Activated CD8-positive, alpha-beta T cell treated with anti-CD3 and anti-CD28 coated beads for 36 hours (primary cell): ENCODE results near the gene AGAP1. TPM values are rescaled to one million over a fixed set of nuclear protein-coding genes. Genes with fewer than 3 reads are reported as not detected.

ENCODE experiments used
- ATAC-seq: fragments of 200-7000 bp; cut with Tn5 transposase; one replicate; pipeline ENCODE4 v1.10.0; 2021; ENCODE audit warnings: mild to moderate bottlenecking, moderate library complexity
- CTCF ChIA-PET: fragments of 350-600 bp; sonication (Branson Sonifier 250); formaldehyde crosslinking; loops from one replicate; lab custom pipeline; 2021; ENCODE audit warnings: antibody characterized with exemption; lab: Charles Lee
- POLR2A ChIA-PET: fragments of 350-600 bp; sonication (Branson Sonifier 250); formaldehyde crosslinking; loops from one replicate; lab custom pipeline; 2021; ENCODE audit warnings: antibody characterized with exemption; lab: Charles Lee
- DNase-seq: peaks from one replicate; pipeline ENCODE4 v3.0.0-alpha.2; 2020
- H3K27ac Mint-ChIP-seq: one replicate; pipeline ENCODE4 v1.8.0; 2021; ENCODE audit warnings: mild to moderate bottlenecking, mixed read lengths
- H3K27me3 Mint-ChIP-seq: one replicate; pipeline ENCODE4 v1.8.0; 2021; ENCODE audit warnings: mixed read lengths
- H3K36me3 Mint-ChIP-seq: one replicate; pipeline ENCODE4 v1.8.0; 2021; ENCODE audit warnings: low read depth, mixed read lengths
- H3K4me1 Mint-ChIP-seq: one replicate; pipeline ENCODE4 v1.8.0; 2021; ENCODE audit warnings: low read depth, mixed read lengths
- H3K4me3 Mint-ChIP-seq: one replicate; pipeline ENCODE4 v1.8.0; 2021; ENCODE audit warnings: mild to moderate bottlenecking, moderate library complexity, mixed read lengths
- H3K9me3 Mint-ChIP-seq: one replicate; pipeline ENCODE4 v1.8.0; 2021; ENCODE audit warnings: mixed read lengths
- CTCF ChIP-seq: fragments of 200-600 bp; IDR thresholded peaks from one replicate; pipeline ENCODE4 v1.8.0; 2022; ENCODE audit warnings: antibody characterized with exemption, mild to moderate bottlenecking
- intact Hi-C: fragments of 100-400 bp; cut with micrococcal nuclease; formaldehyde crosslinking; loops from one replicate; pipeline ENCODE4 v1.10.0; 2022
- total RNA-seq, 2 experiments: library from RNA; stranded (reverse); gene quantifications; one replicate each; pipeline ENCODE4 v1.2.3, GENCODE V29; 2021

The AGAP1 gene
- total RNA-seq, 2 experiments from 2014 or later = 2.5 to 2.9 TPM

- TF ChIP-seq CTCF = no peak
- no peak for DNase-seq
- H3K4me1 Mint-ChIP-seq = no peaks in the 10 kb centered on the region
- H3K27me3 Mint-ChIP-seq = no peaks in the 10 kb centered on the region
- ChIA-PET POLR2A (no interaction called here), CTCF (no interaction called here)
- ATAC-seq = no peak
- H3K36me3 Mint-ChIP-seq = no peaks in the 10 kb centered on the region
- no peaks in the 10 kb centered on the region for H3K9me3 Mint-ChIP-seq
- no peak overlapping the region for H3K4me3 Mint-ChIP-seq
- intact Hi-C loops = no loop called here
- no peak overlapping the region for H3K27ac Mint-ChIP-seq
These were observed 41.0 kb downstream of the AGAP1 start for GRCh38 chr2:235534678-235535422.

- no peak overlapping the region for H3K4me3 Mint-ChIP-seq
- no peak for ATAC-seq
- no peak overlapping the region for H3K27ac Mint-ChIP-seq
- ChIA-PET POLR2A (no interaction called here), CTCF (no interaction called here)
- intact Hi-C loops = no loop called here
- H3K9me3 Mint-ChIP-seq = no peaks in the 10 kb centered on the region
- H3K36me3 Mint-ChIP-seq = no peaks in the 10 kb centered on the region
- no peaks in the 10 kb centered on the region for H3K4me1 Mint-ChIP-seq
- DNase-seq = no peak
- no peak for TF ChIP-seq CTCF
- H3K27me3 Mint-ChIP-seq = no peaks in the 10 kb centered on the region
These were observed 41.7 kb downstream of the AGAP1 start for GRCh38 chr2:235535423-235536130.

- Mint-ChIP-seq H3K9me3 (no peaks in the 10 kb centered on the region), H3K4me1 (no peaks in the 10 kb centered on the region), H3K36me3 (no peaks in the 10 kb centered on the region), H3K27ac (no peak overlapping the region), H3K27me3 (no peaks in the 10 kb centered on the region), H3K4me3 (no peak overlapping the region)
- no peak for ATAC-seq
- ChIA-PET POLR2A (no interaction called here), CTCF (no interaction called here)
- no peak for TF ChIP-seq CTCF
- no peak for DNase-seq
- intact Hi-C loops = no loop called here
These were observed 42.9 kb downstream of the AGAP1 start for GRCh38 chr2:235536711-235537110.

- ATAC-seq = no peak
- H3K9me3 Mint-ChIP-seq = no peaks in the 10 kb centered on the region
- H3K27me3 Mint-ChIP-seq = no peaks in the 10 kb centered on the region
- ChIA-PET POLR2A (no interaction called here), CTCF (no interaction called here)
- no peak overlapping the region for H3K27ac Mint-ChIP-seq
- intact Hi-C loops = no loop called here
- no peak for TF ChIP-seq CTCF
- H3K4me3 Mint-ChIP-seq = no peak overlapping the region
- H3K36me3 Mint-ChIP-seq = no peaks in the 10 kb centered on the region
- H3K4me1 Mint-ChIP-seq = no peaks in the 10 kb centered on the region
- no peak for DNase-seq
These were observed 43.3 kb downstream of the AGAP1 start for GRCh38 chr2:235537186-235537585.

- intact Hi-C loops = no loop called here
- POLR2A ChIA-PET = no interaction called here
These were observed 43.7 kb downstream of the AGAP1 start for GRCh38 chr2:235537587-235537986.

More at GRCh38 chr2:235537587-235537986, 43.7 kb downstream of the AGAP1 start:
- DNase-seq = no peak
- Mint-ChIP-seq H3K36me3 (no peaks in the 10 kb centered on the region), H3K27me3 (no peaks in the 10 kb centered on the region), H3K27ac (no peak overlapping the region), H3K4me1 (no peaks in the 10 kb centered on the region), H3K4me3 (no peak overlapping the region), H3K9me3 (no peaks in the 10 kb centered on the region)
- CTCF ChIA-PET = no interaction called here
- TF ChIP-seq CTCF = no peak
- ATAC-seq = no peak
